ENCODE results near the gene TMEM39B.

DNA sequence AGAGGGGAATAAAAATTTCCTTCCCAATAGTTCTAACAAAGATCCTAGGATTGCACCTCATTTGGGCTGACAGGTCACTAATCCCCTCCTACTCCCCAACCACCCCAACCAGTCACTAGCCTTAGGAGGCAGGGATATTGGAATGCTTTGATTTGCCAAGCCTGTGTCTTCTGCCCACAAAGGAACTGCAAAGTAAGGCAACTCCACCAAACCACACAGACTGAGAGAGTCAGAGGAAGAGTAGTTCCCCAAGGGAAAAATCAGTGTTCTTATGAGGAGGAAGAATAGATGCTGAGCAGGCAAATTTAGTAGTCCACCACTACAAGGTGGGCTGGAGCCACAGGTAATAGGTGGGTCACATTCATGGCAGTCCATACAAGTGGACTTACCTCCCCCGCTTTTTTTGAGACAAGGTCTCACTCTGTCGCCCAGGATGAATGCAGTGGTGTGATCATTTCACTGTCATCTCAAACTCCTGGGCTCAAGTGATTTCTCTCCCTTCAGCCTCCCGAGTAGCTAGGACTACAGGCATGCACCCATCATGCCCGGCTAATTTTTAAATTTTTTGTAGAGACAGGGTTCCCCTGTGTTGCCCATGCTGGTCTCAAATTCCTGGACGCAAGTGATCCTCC, 3.7 kb upstream of the TMEM39B start:
- TF ChIP-seq, protein P1, sequence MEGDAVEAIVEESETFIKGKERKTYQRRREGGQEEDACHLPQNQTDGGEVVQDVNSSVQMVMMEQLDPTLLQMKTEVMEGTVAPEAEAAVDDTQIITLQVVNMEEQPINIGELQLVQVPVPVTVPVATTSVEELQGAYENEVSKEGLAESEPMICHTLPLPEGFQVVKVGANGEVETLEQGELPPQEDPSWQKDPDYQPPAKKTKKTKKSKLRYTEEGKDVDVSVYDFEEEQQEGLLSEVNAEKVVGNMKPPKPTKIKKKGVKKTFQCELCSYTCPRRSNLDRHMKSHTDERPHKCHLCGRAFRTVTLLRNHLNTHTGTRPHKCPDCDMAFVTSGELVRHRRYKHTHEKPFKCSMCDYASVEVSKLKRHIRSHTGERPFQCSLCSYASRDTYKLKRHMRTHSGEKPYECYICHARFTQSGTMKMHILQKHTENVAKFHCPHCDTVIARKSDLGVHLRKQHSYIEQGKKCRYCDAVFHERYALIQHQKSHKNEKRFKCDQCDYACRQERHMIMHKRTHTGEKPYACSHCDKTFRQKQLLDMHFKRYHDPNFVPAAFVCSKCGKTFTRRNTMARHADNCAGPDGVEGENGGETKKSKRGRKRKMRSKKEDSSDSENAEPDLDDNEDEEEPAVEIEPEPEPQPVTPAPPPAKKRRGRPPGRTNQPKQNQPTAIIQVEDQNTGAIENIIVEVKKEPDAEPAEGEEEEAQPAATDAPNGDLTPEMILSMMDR (conservative IDR thresholded peaks at IDR 0.05; ENCODE audit: low read depth, low read length) = no peak
- TF ChIP-seq EZH2phosphoT487 (IDR thresholded peaks at IDR 0.05; ENCODE audit: borderline replicate concordance, low read length) (no peak), EZH2 (IDR thresholded peaks at IDR 0.05; ENCODE audit: low read length, unreplicated experiment) (no peak)
